T follicular helper cell (primary cell): ENCODE data around the gene CLSTN3.
A peak's percentile ranks its signal among the peaks of the same experiment; 100 is the strongest.

Experiments
- DNase-seq: peaks from one replicate; pipeline ENCODE4 v3.0.0-alpha.2; 2020; ENCODE audit warnings: low read depth
- total RNA-seq, 2 experiments: gene quantifications; one replicate each; lab custom pipeline; 2026; lab: John Stamatoyannopoulos, UW

Gene CLSTN3
- total RNA-seq, result 11.2 to 64.7 reads per million in 2 experiments

- DNase-seq, result peak; percentile 86
These were observed at the start of gene CLSTN3 for GRCh38 chr12:7129872-7130691. Gene CLSTN3 (plus strand): TSS chr12:7130371. CDS start chr12:7130649, 278 bp downstream.

- no peak for DNase-seq
These were observed 49.1 kb upstream of the CLSTN3 start for GRCh38 chr12:7081037-7081436.

GRCh38 chr12:7083125-7083524 lies 47.0 kb upstream of the CLSTN3 start:
- no peak for DNase-seq

GRCh38 chr12:7089196-7089871 lies 40.8 kb upstream of the CLSTN3 start:
- DNase-seq, result no peak

GRCh38 chr12:7090222-7090998 lies 39.8 kb upstream of the CLSTN3 start:
- no peak for DNase-seq

GRCh38 chr12:7091171-7091570 lies 39.0 kb upstream of the CLSTN3 start:
- DNase-seq, result no peak

- no peak for DNase-seq
These were observed 38.4 kb upstream of the CLSTN3 start for GRCh38 chr12:7091660-7092228.

- DNase-seq, result peak; percentile 57
These were observed 37.8 kb upstream of the CLSTN3 start, which contains the start of gene C1R for GRCh38 chr12:7092229-7092985. Gene C1R (minus strand): TSS chr12:7092445. CDS start chr12:7092388, 57 bp downstream.

- no peak for DNase-seq
These were observed 37.1 kb upstream of the CLSTN3 start for GRCh38 chr12:7092986-7093460.

- no peak for DNase-seq
These were observed 36.7 kb upstream of the CLSTN3 start for GRCh38 chr12:7093486-7093885.

- DNase-seq, result no peak
These were observed 36.3 kb upstream of the CLSTN3 start for GRCh38 chr12:7093892-7094291.

GRCh38 chr12:7096006-7096932 lies 33.9 kb upstream of the CLSTN3 start:
- no peak for DNase-seq

- no peak for DNase-seq
These were observed 33.2 kb upstream of the CLSTN3 start for GRCh38 chr12:7096979-7097378.

- DNase-seq, result no peak
These were observed 30.7 kb upstream of the CLSTN3 start for GRCh38 chr12:7099290-7099996.

- no peak for DNase-seq
These were observed 29.9 kb upstream of the CLSTN3 start for GRCh38 chr12:7100239-7100638.

- DNase-seq, result no peak
These were observed 29.0 kb upstream of the CLSTN3 start for GRCh38 chr12:7101047-7101693.

GRCh38 chr12:7101694-7102131 lies 28.5 kb upstream of the CLSTN3 start:
- DNase-seq, result no peak

- DNase-seq, result no peak
These were observed 27.6 kb upstream of the CLSTN3 start for GRCh38 chr12:7102582-7102981.
